ENCODE results near the gene DHX32.

DNA sequence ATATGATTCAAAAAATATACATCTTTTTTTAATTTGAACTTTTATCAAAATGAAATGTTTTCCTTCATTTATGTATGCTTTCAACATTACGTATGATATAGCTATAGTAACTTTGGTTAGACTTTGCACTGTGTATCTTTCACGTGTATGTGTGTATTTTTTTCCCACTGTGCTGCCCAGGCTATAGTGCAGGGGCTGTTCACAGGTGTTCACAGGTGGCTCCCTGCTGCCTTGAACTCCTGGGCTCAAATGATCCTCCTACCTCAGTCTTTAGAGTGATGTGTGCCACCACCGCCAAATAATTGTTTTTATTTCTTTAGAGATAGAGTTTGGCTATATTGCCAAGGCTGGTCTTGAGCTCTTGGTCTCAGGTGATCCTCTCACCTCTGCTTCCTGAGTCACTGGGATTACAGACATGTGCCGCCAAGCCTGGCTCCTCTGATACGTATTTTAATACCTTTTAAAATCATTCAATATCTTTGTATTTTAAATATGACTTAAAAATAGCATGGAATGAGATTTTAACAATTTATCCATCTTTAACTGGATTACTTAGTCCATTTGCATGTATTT, 44.3 kb upstream of the DHX32 start:
- TF ChIP-seq, protein P1, sequence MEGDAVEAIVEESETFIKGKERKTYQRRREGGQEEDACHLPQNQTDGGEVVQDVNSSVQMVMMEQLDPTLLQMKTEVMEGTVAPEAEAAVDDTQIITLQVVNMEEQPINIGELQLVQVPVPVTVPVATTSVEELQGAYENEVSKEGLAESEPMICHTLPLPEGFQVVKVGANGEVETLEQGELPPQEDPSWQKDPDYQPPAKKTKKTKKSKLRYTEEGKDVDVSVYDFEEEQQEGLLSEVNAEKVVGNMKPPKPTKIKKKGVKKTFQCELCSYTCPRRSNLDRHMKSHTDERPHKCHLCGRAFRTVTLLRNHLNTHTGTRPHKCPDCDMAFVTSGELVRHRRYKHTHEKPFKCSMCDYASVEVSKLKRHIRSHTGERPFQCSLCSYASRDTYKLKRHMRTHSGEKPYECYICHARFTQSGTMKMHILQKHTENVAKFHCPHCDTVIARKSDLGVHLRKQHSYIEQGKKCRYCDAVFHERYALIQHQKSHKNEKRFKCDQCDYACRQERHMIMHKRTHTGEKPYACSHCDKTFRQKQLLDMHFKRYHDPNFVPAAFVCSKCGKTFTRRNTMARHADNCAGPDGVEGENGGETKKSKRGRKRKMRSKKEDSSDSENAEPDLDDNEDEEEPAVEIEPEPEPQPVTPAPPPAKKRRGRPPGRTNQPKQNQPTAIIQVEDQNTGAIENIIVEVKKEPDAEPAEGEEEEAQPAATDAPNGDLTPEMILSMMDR (conservative IDR thresholded peaks at IDR 0.05; ENCODE audit: low read depth, low read length) = no peak
- TF ChIP-seq EZH2 (IDR thresholded peaks at IDR 0.05; ENCODE audit: borderline replicate concordance, low read depth, low read length, poor library complexity, severe bottlenecking) = no peak
